Stimulated activated CD4-positive, alpha-beta T cell treated with anti-CD3 and anti-CD28 coated beads, Interleukin-2, amount 100 ng/mL, for 24 hours (primary cell): ENCODE measurements around the gene ARRB1.
"Not testable (repeated sequence)": the region's sequence is repeated elsewhere in the genome, so short reads cannot be mapped to it uniquely, and the experiment has no call there.

Experiments
- DNase-seq, 2 donors: peaks; one replicate each; pipeline ENCODE4 v3.0.0-alpha.2; 2020

The ARRB1 gene

GRCh38 chr11:75351541-75351790 lies at the start of gene ARRB1:
Gene ARRB1, minus strand, starts transcription at chr11:75351661. Its CDS starts 54 bp downstream, at chr11:75351607.
- no peak for DNase-seq

- DNase-seq: no peak
Observed at GRCh38 chr11:75400146-75400865, 48.8 kb upstream of the ARRB1 start.

- peak; percentile 88 to 89 for DNase-seq
Observed at GRCh38 chr11:75399344-75400145, 48.1 kb upstream of the ARRB1 start, which contains the start of gene RPS3. Gene RPS3, plus strand, starts transcription at chr11:75399518. Its CDS starts 30 bp downstream, at chr11:75399548.

- DNase-seq: no peak
Observed at GRCh38 chr11:75398906-75399305, 47.4 kb upstream of the ARRB1 start.

- DNase-seq: no peak
Observed at GRCh38 chr11:75394085-75394840, 42.8 kb upstream of the ARRB1 start.

GRCh38 chr11:75389925-75390324 lies 38.5 kb upstream of the ARRB1 start:
- no peak for DNase-seq

- no peak for DNase-seq
Observed at GRCh38 chr11:75389276-75389605, 37.8 kb upstream of the ARRB1 start.

- DNase-seq: peak; percentile 72
Observed at GRCh38 chr11:75388386-75389275, 37.2 kb upstream of the ARRB1 start.

- DNase-seq: no peak
Observed at GRCh38 chr11:75387736-75388294, 36.4 kb upstream of the ARRB1 start.

GRCh38 chr11:75386942-75387630 lies 35.6 kb upstream of the ARRB1 start:
- DNase-seq: no peak

- peak; percentile 82 for DNase-seq
Observed at GRCh38 chr11:75384438-75385080, 33.1 kb upstream of the ARRB1 start.

GRCh38 chr11:75383246-75383645 lies 31.8 kb upstream of the ARRB1 start:
- DNase-seq: no peak

GRCh38 chr11:75380716-75381420 lies 29.4 kb upstream of the ARRB1 start:
- no peak for DNase-seq

- no peak for DNase-seq
Observed at GRCh38 chr11:75380245-75380644, 28.8 kb upstream of the ARRB1 start.

- not testable (repeated sequence) for DNase-seq
Observed at GRCh38 chr11:75378776-75379175, 27.3 kb upstream of the ARRB1 start.

GRCh38 chr11:75376175-75376574 lies 24.7 kb upstream of the ARRB1 start:
- DNase-seq: no peak

- DNase-seq: no peak
Observed at GRCh38 chr11:75375626-75376025, 24.2 kb upstream of the ARRB1 start.

- no peak for DNase-seq
Observed at GRCh38 chr11:75374646-75375045, 23.2 kb upstream of the ARRB1 start.

- DNase-seq: no peak
Observed at GRCh38 chr11:75373201-75373600, 21.7 kb upstream of the ARRB1 start.
